Stomach (tissue), 9 donors: Measurements from ENCODE around the gene PACS2. TPM values are rescaled to one million over a fixed set of nuclear protein-coding genes. Genes with fewer than 3 reads are reported as not detected.

Source experiments
- DNase-seq, 2 donors: peaks; one replicate each; pipeline versions ENCODE4 v3.0.0 to v3.0.0-alpha.2; 2013 to 2019
- H3K27ac ChIP-seq, 5 donors: fragments of 200-600 bp in 4 of 5; sonication (generic) in 4 of 5; one replicate each; pipeline ENCODE4 v1.5.1; 2013 to 2019; ENCODE audit warnings: mild to moderate bottlenecking in 1 of 5, moderate library complexity in 1 of 5
- H3K27me3 ChIP-seq, 3 donors: fragments of 200-600 bp; sonication (generic); one replicate each; pipeline ENCODE4 v1.5.1; 2017 to 2019; ENCODE audit warnings: mixed run types in 1 of 3
- H3K36me3 ChIP-seq, 4 donors: fragments of 200-600 bp; sonication (generic); 1 replicate in 3 of 4; 2 replicates in 1 of 4; pipeline ENCODE4 v1.5.1; 2016 to 2019
- H3K4me1 ChIP-seq, 4 donors: fragments of 200-600 bp; sonication (generic); one replicate each; pipeline ENCODE4 v1.5.1; 2016 to 2019
- H3K4me3 ChIP-seq, 4 donors: fragments of 200-600 bp; sonication (generic) in 3 of 4; one replicate each; pipeline ENCODE4 v1.5.1; 2016 to 2019; ENCODE audit warnings: mild to moderate bottlenecking in 1 of 4
- H3K9me3 ChIP-seq, 4 donors: fragments of 200-600 bp; sonication (generic); one replicate each; pipeline ENCODE4 v1.5.1; 2016 to 2019
- CTCF ChIP-seq, 7 experiments: fragments of 450-650 bp in 4 of 7; fragments of 200-600 bp in 3 of 7; sonication (generic) in 3 of 7; IDR thresholded peaks; one replicate each; pipeline ENCODE4 v1.5.1; 2016 to 2019; ENCODE audit warnings: antibody characterized with exemption in 7 of 7, control low read depth in 2 of 7, mild to moderate bottlenecking in 1 of 7
- EP300 ChIP-seq: sonication (generic); formaldehyde crosslinking; IDR thresholded peaks from one replicate; pipeline ENCODE4 v1.6.1; 2017; ENCODE audit warnings: antibody characterized with exemption
- POLR2A ChIP-seq, 4 donors: fragments of 450-650 bp; IDR thresholded peaks; one replicate each; pipeline ENCODE4 v1.6.1; 2016; ENCODE audit warnings: antibody characterized with exemption in 4 of 4, control low read depth in 2 of 4, mild to moderate bottlenecking in 1 of 4, moderate library complexity in 1 of 4
- POLR2AphosphoS5 ChIP-seq, 3 donors: sonication (generic); formaldehyde crosslinking; IDR thresholded peaks; one replicate each; pipeline ENCODE4 v1.6.1; 2016; ENCODE audit warnings: antibody characterized with exemption in 3 of 3
- WGBS, 5 donors: extraction: QIAGEN DNeasy Blood & Tissue Kit in 3 of 5; methylation state at CpG; one replicate each; pipeline versions ENCODE4 v1.1.5 to v1.1.7; 2013 to 2018; 5-methylcytosine and 5-hydroxymethylcytosine counted together
- intact Hi-C: fragments of 100-400 bp; cut with DNase I; formaldehyde crosslinking; loops from one replicate; pipeline ENCODE4 v1.15.1; 2023; ENCODE audit warnings: low total_unique reads
- polyA plus RNA-seq, 3 donors: library from polyadenylated mRNA; stranded (reverse); fragments of 200-250 nt; gene quantifications; one replicate each; pipeline ENCODE4 v1.2.3, GENCODE V29; 2013
- total RNA-seq, 5 donors: library from RNA; depleted of rRNA; stranded (reverse); fragments of >200 nt; gene quantifications; one replicate each; pipeline versions ENCODE4 v1.1.0 to v1.2.3, GENCODE V29; 2014 to 2016
- donor health status: healthy with polysubstance abuse.
- donor health status: Bipolar disorder and iron deficiency.
- donor health status: healthy.

The PACS2 gene
- total and polyA plus RNA-seq, 8 donors = 23.4 to 209 (median 48.8) TPM

GRCh38 chr14:105432657-105433056 is 118.1 kb downstream of the PACS2 start:
- Histone ChIP-seq H3K4me1 (peaks cover 0 to 23% (median 3%) of the 10 kb centered on the region in 4 donors), H3K36me3 (peaks cover 0 to 19% (median 0%) of the 10 kb centered on the region in 4 donors), H3K27me3 (no peaks in the 10 kb centered on the region), H3K27ac (no peak overlapping the region), H3K4me3 (no peak overlapping the region), H3K9me3 (no peaks in the 10 kb centered on the region)
- 87 to 93% (median 91%) methylated on average over 12 of the region's 12 CpGs for WGBS, 5 donors
- intact Hi-C loops = no loop called here
- TF ChIP-seq POLR2AphosphoS5 (IDR thresholded peaks at IDR 0.05) (no peak), POLR2A (IDR thresholded peaks at IDR 0.05) (no peak), CTCF (IDR thresholded peaks at IDR 0.05) (no peak), EP300 (no peak)
- no peak for DNase-seq

GRCh38 chr14:105433161-105433605 is 118.6 kb downstream of the PACS2 start:
- intact Hi-C loops = no loop called here
- Histone ChIP-seq H3K36me3 (peaks cover 0 to 18% (median 0%) of the 10 kb centered on the region in 4 donors), H3K27me3 (no peaks in the 10 kb centered on the region), H3K4me1 (peaks cover 0 to 25% (median 3%) of the 10 kb centered on the region in 4 donors), H3K27ac (no peak overlapping the region), H3K9me3 (no peaks in the 10 kb centered on the region), H3K4me3 (no peak overlapping the region)
- TF ChIP-seq CTCF (IDR thresholded peaks at IDR 0.05) = no peak
- TF ChIP-seq POLR2A (IDR thresholded peaks at IDR 0.05) = no peak
- TF ChIP-seq POLR2AphosphoS5 (IDR thresholded peaks at IDR 0.05) = no peak
- TF ChIP-seq EP300 = no peak
- no peak for DNase-seq
- WGBS, 5 donors = 58 to 86% (median 85%) methylated on average over 4 to 17 of the region's 17 CpGs

DNA sequence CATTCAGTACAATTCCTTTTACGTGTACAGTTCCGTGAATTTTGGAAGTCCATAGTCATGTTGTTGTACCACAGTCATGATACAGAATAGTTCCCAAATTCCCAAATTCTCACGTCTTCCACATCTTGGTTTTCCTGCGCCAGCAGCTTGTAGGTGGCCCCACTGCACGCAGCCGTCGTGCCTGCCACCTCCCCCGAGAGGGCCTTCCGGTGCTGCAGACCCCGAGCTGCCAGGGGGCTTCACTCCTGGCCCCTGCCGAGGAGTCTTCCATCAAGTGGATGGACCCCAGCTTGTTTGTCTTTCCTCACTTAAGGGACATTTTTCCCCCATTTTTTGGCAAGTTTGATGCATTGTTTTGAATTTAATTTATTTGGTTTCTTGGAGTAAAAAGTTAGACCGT is 121.9 kb downstream of the PACS2 start:
- Histone ChIP-seq H3K27ac (no peak overlapping the region), H3K27me3 (no peaks in the 10 kb centered on the region), H3K36me3 (peaks cover 0 to 35% (median 22%) of the 10 kb centered on the region in 4 donors), H3K9me3 (no peaks in the 10 kb centered on the region), H3K4me1 (peaks cover 0 to 19% (median 0%) of the 10 kb centered on the region in 4 donors), H3K4me3 (no peak overlapping the region)
- TF ChIP-seq POLR2A (IDR thresholded peaks at IDR 0.05) (no peak), CTCF (IDR thresholded peaks at IDR 0.05) (no peak), POLR2AphosphoS5 (IDR thresholded peaks at IDR 0.05) (no peak), EP300 (no peak)
- DNase-seq = no peak
- WGBS, 5 donors = 85 to 91% (median 88%) methylated on average over 12 of the region's 12 CpGs
- intact Hi-C loops = no loop called here

GRCh38 chr14:105436891-105437722 is 122.6 kb downstream of the PACS2 start:
- intact Hi-C loops = no loop called here
- Histone ChIP-seq H3K4me1 (peaks cover 0 to 19% (median 0%) of the 10 kb centered on the region in 4 donors), H3K36me3 (peaks cover 0 to 34% (median 24%) of the 10 kb centered on the region in 4 donors), H3K27me3 (no peaks in the 10 kb centered on the region), H3K9me3 (no peaks in the 10 kb centered on the region), H3K27ac (no peak overlapping the region), H3K4me3 (no peak overlapping the region)
- 81 to 89% (median 81%) methylated on average over 11 to 31 of the region's 31 CpGs for WGBS, 5 donors
- TF ChIP-seq CTCF (IDR thresholded peaks at IDR 0.05) (no peak), POLR2A (IDR thresholded peaks at IDR 0.05) (no peak), EP300 (no peak), POLR2AphosphoS5 (IDR thresholded peaks at IDR 0.05) (no peak)
- DNase-seq = no peak
